ENCODE measurements around the gene NOTCH2.

Gene NOTCH2

GRCh38 chr1:119953266-119953998, 116.0 kb downstream of the NOTCH2 start:
- TF ChIP-seq ZFX (IDR thresholded peaks at IDR 0.05), result no peak
- no peak for TF ChIP-seq CTCF (conservative IDR thresholded peaks at IDR 0.05)

GRCh38 chr1:119952496-119952895, 117.0 kb downstream of the NOTCH2 start:
- no peak for TF ChIP-seq ZFX (IDR thresholded peaks at IDR 0.05)
- TF ChIP-seq CTCF (conservative IDR thresholded peaks at IDR 0.05), result no peak
- H3K27ac ChIP-seq, result no peak overlapping the region

More at GRCh38 chr1:119953266-119953998, 116.0 kb downstream of the NOTCH2 start:
- H3K27ac ChIP-seq, result no peak overlapping the region

- TF ChIP-seq ZFX (IDR thresholded peaks at IDR 0.05) (no peak), CTCF (conservative IDR thresholded peaks at IDR 0.05) (peak; percentile 94)
- H3K27ac ChIP-seq, result no peak overlapping the region
These were observed 120.9 kb downstream of the NOTCH2 start for GRCh38 chr1:119948342-119949214.

- H3K27ac ChIP-seq, result no peak overlapping the region
- TF ChIP-seq CTCF (conservative IDR thresholded peaks at IDR 0.05), result no peak
- no peak for TF ChIP-seq ZFX (IDR thresholded peaks at IDR 0.05)
These were observed 122.0 kb downstream of the NOTCH2 start for GRCh38 chr1:119947468-119947867.

GRCh38 chr1:119946724-119947123, 122.7 kb downstream of the NOTCH2 start:
- TF ChIP-seq CTCF (conservative IDR thresholded peaks at IDR 0.05), result no peak
- no peak for TF ChIP-seq ZFX (IDR thresholded peaks at IDR 0.05)
- H3K27ac ChIP-seq, result no peak overlapping the region

GRCh38 chr1:119943216-119943615, 126.2 kb downstream of the NOTCH2 start:
- no peak overlapping the region for H3K27ac ChIP-seq
- TF ChIP-seq ZFX (IDR thresholded peaks at IDR 0.05), result no peak
- no peak for TF ChIP-seq CTCF (conservative IDR thresholded peaks at IDR 0.05)

GRCh38 chr1:119941392-119941791, 128.1 kb downstream of the NOTCH2 start:
- no peak for TF ChIP-seq CTCF (conservative IDR thresholded peaks at IDR 0.05)
- TF ChIP-seq ZFX (IDR thresholded peaks at IDR 0.05), result no peak
- H3K27ac ChIP-seq, result no peak overlapping the region

Data from C4-2B (cell line).